Activated CD4-positive, alpha-beta T cell treated with anti-CD3 and anti-CD28 coated beads for 36 hours (primary cell): ENCODE measurements around the gene SCYGR4. TPM values are rescaled to one million over a fixed set of nuclear protein-coding genes. Genes with fewer than 3 reads are reported as not detected.

Source experiments
- ATAC-seq: fragments of 200-7000 bp; cut with Tn5 transposase; one replicate; pipeline ENCODE4 v1.10.0; 2021; ENCODE audit warnings: mild to moderate bottlenecking, moderate library complexity
- CTCF ChIA-PET: fragments of 350-600 bp; sonication (Branson Sonifier 250); formaldehyde crosslinking; loops from one replicate; lab custom pipeline; 2021; ENCODE audit warnings: antibody characterized with exemption; lab: Charles Lee
- POLR2A ChIA-PET: fragments of 350-600 bp; sonication (Branson Sonifier 250); formaldehyde crosslinking; loops from one replicate; lab custom pipeline; 2021; ENCODE audit warnings: antibody characterized with exemption, inconsistent platforms; lab: Charles Lee
- DNase-seq: peaks from one replicate; pipeline ENCODE4 v3.0.0-alpha.2; 2020
- H3K27ac Mint-ChIP-seq: one replicate; pipeline ENCODE4 v1.8.0; 2021; ENCODE audit warnings: mixed read lengths
- H3K27me3 Mint-ChIP-seq: one replicate; pipeline ENCODE4 v1.8.0; 2021; ENCODE audit warnings: mixed read lengths
- H3K36me3 Mint-ChIP-seq: one replicate; pipeline ENCODE4 v1.8.0; 2021; ENCODE audit warnings: low read depth, mixed read lengths
- H3K4me1 Mint-ChIP-seq: one replicate; pipeline ENCODE4 v1.8.0; 2021; ENCODE audit warnings: mixed read lengths
- H3K4me3 Mint-ChIP-seq: one replicate; pipeline ENCODE4 v1.8.0; 2021; ENCODE audit warnings: mild to moderate bottlenecking, moderate library complexity, mixed read lengths
- H3K9me3 Mint-ChIP-seq: one replicate; pipeline ENCODE4 v1.8.0; 2021; ENCODE audit warnings: low read depth, mixed read lengths
- intact Hi-C, 2 experiments: fragments of 100-400 bp; cut with DNase I in 1 of 2; cut with micrococcal nuclease in 1 of 2; formaldehyde crosslinking; loops; one replicate each; pipeline versions ENCODE4 v1.14.2 to v1.15.1; 2022 to 2024; cut with DNase I, micrococcal nuclease
- total RNA-seq, 2 experiments: library from RNA; stranded (reverse); gene quantifications; one replicate each; pipeline ENCODE4 v1.2.3, GENCODE V29; 2021

SCYGR4 gene
- not detected for total RNA-seq

DNA sequence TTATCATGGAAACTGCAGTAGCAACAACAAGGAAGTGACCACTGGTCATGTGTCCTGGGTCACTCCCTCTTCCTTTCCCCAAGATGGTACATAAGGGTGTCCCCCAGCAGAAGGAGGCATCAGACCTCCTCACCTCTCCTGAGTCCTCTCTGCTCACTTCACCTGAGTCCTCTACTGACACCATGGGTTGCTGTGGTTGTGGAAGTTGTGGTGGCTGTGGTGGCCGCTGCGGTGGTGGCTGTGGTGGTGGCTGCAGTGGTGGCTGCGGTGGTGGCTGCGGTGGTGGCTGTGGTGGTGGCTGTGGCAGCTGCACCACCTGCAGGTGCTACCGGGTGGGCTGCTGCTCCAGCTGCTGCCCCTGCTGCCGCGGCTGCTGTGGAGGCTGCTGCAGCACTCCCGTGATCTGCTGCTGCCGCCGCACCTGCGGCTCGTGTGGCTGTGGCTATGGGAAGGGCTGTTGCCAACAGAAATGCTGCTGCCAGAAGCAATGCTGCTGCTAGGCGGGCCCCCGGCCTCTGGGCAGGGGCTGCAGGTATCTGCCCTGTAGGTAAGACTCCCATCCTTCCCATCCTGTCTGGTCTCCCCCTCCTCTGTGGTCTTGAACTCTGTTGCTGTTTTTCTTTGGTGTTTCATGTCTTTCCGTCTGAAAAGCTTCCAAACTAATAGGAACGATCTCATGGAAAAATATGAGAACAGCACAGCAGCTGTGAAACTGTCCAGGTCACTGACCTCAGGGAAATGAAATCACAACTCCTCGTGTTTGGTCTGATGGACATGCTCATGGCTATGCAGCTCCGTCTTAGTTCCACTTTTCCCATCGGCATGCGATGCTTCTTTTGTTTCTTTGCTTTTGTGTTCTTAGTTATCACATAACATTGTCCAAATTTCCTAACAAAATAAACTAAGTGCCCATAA, at the start of gene SCYGR4:
SCYGR4 (plus strand) TSS at position 183 of the 915 bp plus-strand sequence; CDS start at position 183, 0 bp downstream.
- H3K36me3 Mint-ChIP-seq = no peaks in the 10 kb centered on the region
- ATAC-seq (no peak), DNase-seq (no peak)
- intact Hi-C loops = no loop called here
- H3K4me1 Mint-ChIP-seq = no peaks in the 10 kb centered on the region
- H3K27ac Mint-ChIP-seq = no peak within 1 kb of the TSS
- CTCF ChIA-PET = no interaction called here
- no peaks in the 10 kb centered on the region for H3K9me3 Mint-ChIP-seq
- POLR2A ChIA-PET = no interaction called here
- no peak within 1 kb of the TSS for H3K4me3 Mint-ChIP-seq
- peaks cover 12% of the 10 kb centered on the region for H3K27me3 Mint-ChIP-seq

DNA sequence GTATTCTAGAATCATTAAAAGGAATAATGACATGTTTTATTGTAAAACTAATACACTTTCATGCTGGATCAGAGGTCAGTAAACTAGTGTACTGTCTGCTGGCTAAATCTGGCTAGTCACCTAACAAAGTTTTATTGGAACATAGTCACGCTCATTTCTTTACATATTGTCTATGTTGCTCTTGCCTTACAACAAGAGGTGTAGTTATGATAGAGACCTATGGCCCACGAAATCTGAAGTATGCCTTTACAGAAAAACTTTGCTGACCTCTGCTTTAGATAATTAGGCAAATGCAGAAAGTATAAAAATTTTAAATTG, 48.5 kb upstream of the SCYGR4 start:
- ChIA-PET POLR2A (no interaction called here), CTCF (no interaction called here)
- intact Hi-C loops = loop anchor here in 1 of 2 experiments (5.0 to 10.0 kb wide), 2 partner anchors 87 to 164 kb away; no protein-coding TSS in a partner anchor
- H3K27ac Mint-ChIP-seq = no peak overlapping the region
- H3K36me3 Mint-ChIP-seq = no peaks in the 10 kb centered on the region
- H3K9me3 Mint-ChIP-seq = no peaks in the 10 kb centered on the region
- no peaks in the 10 kb centered on the region for H3K4me1 Mint-ChIP-seq
- no peaks in the 10 kb centered on the region for H3K27me3 Mint-ChIP-seq
- ATAC-seq (no peak), DNase-seq (no peak)
- no peak overlapping the region for H3K4me3 Mint-ChIP-seq

DNA sequence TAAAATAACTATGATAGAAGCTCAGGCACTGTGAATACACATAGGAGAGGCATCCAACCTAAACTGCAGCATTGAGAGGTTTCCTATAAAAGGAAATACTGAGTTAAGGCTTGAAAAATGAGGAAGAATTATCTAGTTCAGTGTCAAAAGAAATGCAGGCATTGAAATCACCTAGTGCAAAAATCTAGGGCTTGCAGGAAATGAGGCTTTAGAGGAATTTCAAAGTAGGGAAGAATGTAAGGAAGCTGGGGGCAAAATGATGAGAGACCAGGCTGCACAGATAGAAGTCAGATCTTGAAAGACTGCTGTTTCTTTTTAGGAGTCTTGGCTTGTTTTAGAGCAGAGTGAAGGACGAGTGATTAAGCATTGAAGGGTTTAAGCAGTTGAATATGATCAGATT, 46.7 kb upstream of the SCYGR4 start:
- no peaks in the 10 kb centered on the region for H3K36me3 Mint-ChIP-seq

DNA sequence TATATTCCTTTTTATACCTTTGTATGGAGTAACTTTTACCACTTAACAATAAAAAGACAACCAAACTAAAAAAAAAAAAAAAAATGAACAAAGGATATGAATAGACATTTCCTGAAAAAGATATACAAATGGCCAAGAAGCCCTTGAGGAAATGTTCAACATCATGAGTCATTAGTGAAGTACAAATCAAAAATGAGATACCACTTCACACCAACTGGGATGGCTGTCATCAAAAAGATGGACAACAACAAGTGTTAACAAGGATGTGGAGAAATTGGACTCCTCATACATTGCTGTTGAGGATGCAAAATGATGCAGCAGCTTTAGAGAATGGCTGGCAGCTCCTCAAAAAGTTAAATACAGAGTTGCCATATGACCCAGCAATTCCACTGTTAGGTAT, 41.2 kb upstream of the SCYGR4 start:
- DNase-seq (no peak), ATAC-seq (no peak)
- no peaks in the 10 kb centered on the region for H3K4me1 Mint-ChIP-seq
- peaks cover 13% of the 10 kb centered on the region for H3K27me3 Mint-ChIP-seq
- intact Hi-C loops = loop anchor here in 1 of 2 experiments (5.0 kb wide), 1 partner anchor 169 kb away; no protein-coding TSS in a partner anchor
- ChIA-PET CTCF (interaction anchor here (0.6 to 1.1 kb wide), 2 partner anchors 13 to 299 kb away, joined by 3 read pairs; no protein-coding TSS in a partner anchor), POLR2A (interaction anchor here (0.6 kb wide), 1 partner anchor 10 kb away, joined by 3 read pairs; no protein-coding TSS in a partner anchor)
- no peaks in the 10 kb centered on the region for H3K9me3 Mint-ChIP-seq
- H3K36me3 Mint-ChIP-seq = no peaks in the 10 kb centered on the region
- H3K4me3 Mint-ChIP-seq = no peak overlapping the region
- H3K27ac Mint-ChIP-seq = no peak overlapping the region

More for the DNA sequence above, 46.7 kb upstream of the SCYGR4 start:
- no peaks in the 10 kb centered on the region for H3K4me1 Mint-ChIP-seq
- no peak overlapping the region for H3K4me3 Mint-ChIP-seq
- intact Hi-C loops = no loop called here
- H3K27me3 Mint-ChIP-seq = no peaks in the 10 kb centered on the region
- ChIA-PET POLR2A (no interaction called here), CTCF (no interaction called here)
- DNase-seq (no peak), ATAC-seq (no peak)
- H3K27ac Mint-ChIP-seq = no peak overlapping the region
- no peaks in the 10 kb centered on the region for H3K9me3 Mint-ChIP-seq

GRCh38 chr2:227576812-227577211, 40.5 kb upstream of the SCYGR4 start:
- ChIA-PET CTCF (interaction anchor here (1.0 kb wide), 1 partner anchor 30 kb away, joined by 3 read pairs; no protein-coding TSS in a partner anchor), POLR2A (no interaction called here)
- no peaks in the 10 kb centered on the region for H3K9me3 Mint-ChIP-seq
- H3K36me3 Mint-ChIP-seq = no peaks in the 10 kb centered on the region
- ATAC-seq = no peak
- H3K27ac Mint-ChIP-seq = no peak overlapping the region
- H3K4me3 Mint-ChIP-seq = no peak overlapping the region
- intact Hi-C loops = loop anchor here in 1 of 2 experiments (5.0 kb wide), 1 partner anchor 170 kb away; no protein-coding TSS in a partner anchor
- no peaks in the 10 kb centered on the region for H3K4me1 Mint-ChIP-seq
- H3K27me3 Mint-ChIP-seq = peaks cover 15% of the 10 kb centered on the region
- no peak for DNase-seq

- peaks cover 22% of the 10 kb centered on the region for H3K27me3 Mint-ChIP-seq
- H3K27ac Mint-ChIP-seq = no peak overlapping the region
Measured at GRCh38 chr2:227577555-227577954, 39.7 kb upstream of the SCYGR4 start.

GRCh38 chr2:227578642-227579041, 38.7 kb upstream of the SCYGR4 start:
- DNase-seq = no peak
- ChIA-PET CTCF (no interaction called here), POLR2A (no interaction called here)
- intact Hi-C loops = loop anchor here in 1 of 2 experiments (5.0 kb wide), 1 partner anchor 171 kb away; no protein-coding TSS in a partner anchor
- no peak overlapping the region for H3K27ac Mint-ChIP-seq
- no peak for ATAC-seq
- H3K36me3 Mint-ChIP-seq = peaks cover 6% of the 10 kb centered on the region
- H3K4me3 Mint-ChIP-seq = no peak overlapping the region
- H3K27me3 Mint-ChIP-seq = peaks cover 22% of the 10 kb centered on the region
- H3K4me1 Mint-ChIP-seq = no peaks in the 10 kb centered on the region
- H3K9me3 Mint-ChIP-seq = peaks cover 11% of the 10 kb centered on the region

More at GRCh38 chr2:227577555-227577954, 39.7 kb upstream of the SCYGR4 start:
- Mint-ChIP-seq H3K4me1 (no peaks in the 10 kb centered on the region), H3K9me3 (peaks cover 7% of the 10 kb centered on the region), H3K4me3 (no peak overlapping the region), H3K36me3 (peaks cover 2% of the 10 kb centered on the region)
- ATAC-seq (no peak), DNase-seq (no peak)
- intact Hi-C loops = loop anchor here in 1 of 2 experiments (5.0 kb wide), 1 partner anchor 170 kb away; no protein-coding TSS in a partner anchor
- CTCF ChIA-PET = interaction anchor here (1.0 kb wide), 1 partner anchor 31 kb away, joined by 3 read pairs; no protein-coding TSS in a partner anchor
- POLR2A ChIA-PET = no interaction called here

GRCh38 chr2:227579791-227580190, 37.5 kb upstream of the SCYGR4 start:
- Mint-ChIP-seq H3K4me1 (no peaks in the 10 kb centered on the region), H3K27ac (no peak overlapping the region), H3K4me3 (no peak overlapping the region), H3K27me3 (peaks cover 22% of the 10 kb centered on the region), H3K36me3 (peaks cover 6% of the 10 kb centered on the region), H3K9me3 (peaks cover 13% of the 10 kb centered on the region)
- DNase-seq (no peak), ATAC-seq (no peak)
- intact Hi-C loops = loop anchor here in 1 of 2 experiments (5.0 kb wide), 1 partner anchor 172 kb away; no protein-coding TSS in a partner anchor
- ChIA-PET CTCF (interaction anchor here (0.6 to 1.7 kb wide), 3 partner anchors 9 to 1995 kb away, joined by 3 to 4 read pairs (median 3); no protein-coding TSS in a partner anchor), POLR2A (no interaction called here)

GRCh38 chr2:227582369-227582768, 34.9 kb upstream of the SCYGR4 start:
- ChIA-PET CTCF (interaction anchor here (1.6 kb wide), 1 partner anchor 15 kb away, joined by 5 read pairs; no protein-coding TSS in a partner anchor), POLR2A (no interaction called here)
- DNase-seq = no peak
- peaks cover 17% of the 10 kb centered on the region for H3K27me3 Mint-ChIP-seq
- H3K4me3 Mint-ChIP-seq = no peak overlapping the region
- peaks cover 13% of the 10 kb centered on the region for H3K9me3 Mint-ChIP-seq
- H3K36me3 Mint-ChIP-seq = peaks cover 6% of the 10 kb centered on the region
- intact Hi-C loops = no loop called here
- ATAC-seq = no peak
- H3K27ac Mint-ChIP-seq = no peak overlapping the region
- no peaks in the 10 kb centered on the region for H3K4me1 Mint-ChIP-seq

- H3K27me3 Mint-ChIP-seq = peaks cover 31% of the 10 kb centered on the region
- POLR2A ChIA-PET = no interaction called here
- no peak for DNase-seq
- H3K4me3 Mint-ChIP-seq = no peak overlapping the region
- peaks cover 3% of the 10 kb centered on the region for H3K4me1 Mint-ChIP-seq
- H3K9me3 Mint-ChIP-seq = peaks cover 4% of the 10 kb centered on the region
- no peak for ATAC-seq
- H3K36me3 Mint-ChIP-seq = no peaks in the 10 kb centered on the region
- no peak overlapping the region for H3K27ac Mint-ChIP-seq
- CTCF ChIA-PET = no interaction called here
- intact Hi-C loops = no loop called here
Measured at GRCh38 chr2:227592694-227593387, 24.5 kb upstream of the SCYGR4 start.

- ChIA-PET POLR2A (no interaction called here), CTCF (no interaction called here)
- DNase-seq (no peak), ATAC-seq (no peak)
- Mint-ChIP-seq H3K4me1 (peaks cover 3% of the 10 kb centered on the region), H3K9me3 (no peaks in the 10 kb centered on the region), H3K27me3 (peaks cover 19% of the 10 kb centered on the region), H3K27ac (no peak overlapping the region), H3K36me3 (no peaks in the 10 kb centered on the region), H3K4me3 (no peak overlapping the region)
- intact Hi-C loops = no loop called here
Measured at GRCh38 chr2:227595797-227596196, 21.5 kb upstream of the SCYGR4 start.
